OCI-LY3 (cell line): ENCODE measurements around the gene FGF4.

Source experiments
- EZH2phosphoT487 ChIP-seq: fragments of 200-600 bp; shearing (Covaris generic); IDR thresholded peaks from 2 replicates; pipeline ENCODE4 v1.6.1; 2018; ENCODE audit warnings: antibody characterized with exemption, mixed run types, low read depth
- TF ChIP-seq, protein P1 (sequence below): fragments of 200-600, 300-600 bp; sonication (generic); IDR thresholded peaks from 2 replicates; pipeline ENCODE4 v1.5.1; 2014; ENCODE audit warnings: antibody characterized with exemption, low read length, low read depth

DNA sequence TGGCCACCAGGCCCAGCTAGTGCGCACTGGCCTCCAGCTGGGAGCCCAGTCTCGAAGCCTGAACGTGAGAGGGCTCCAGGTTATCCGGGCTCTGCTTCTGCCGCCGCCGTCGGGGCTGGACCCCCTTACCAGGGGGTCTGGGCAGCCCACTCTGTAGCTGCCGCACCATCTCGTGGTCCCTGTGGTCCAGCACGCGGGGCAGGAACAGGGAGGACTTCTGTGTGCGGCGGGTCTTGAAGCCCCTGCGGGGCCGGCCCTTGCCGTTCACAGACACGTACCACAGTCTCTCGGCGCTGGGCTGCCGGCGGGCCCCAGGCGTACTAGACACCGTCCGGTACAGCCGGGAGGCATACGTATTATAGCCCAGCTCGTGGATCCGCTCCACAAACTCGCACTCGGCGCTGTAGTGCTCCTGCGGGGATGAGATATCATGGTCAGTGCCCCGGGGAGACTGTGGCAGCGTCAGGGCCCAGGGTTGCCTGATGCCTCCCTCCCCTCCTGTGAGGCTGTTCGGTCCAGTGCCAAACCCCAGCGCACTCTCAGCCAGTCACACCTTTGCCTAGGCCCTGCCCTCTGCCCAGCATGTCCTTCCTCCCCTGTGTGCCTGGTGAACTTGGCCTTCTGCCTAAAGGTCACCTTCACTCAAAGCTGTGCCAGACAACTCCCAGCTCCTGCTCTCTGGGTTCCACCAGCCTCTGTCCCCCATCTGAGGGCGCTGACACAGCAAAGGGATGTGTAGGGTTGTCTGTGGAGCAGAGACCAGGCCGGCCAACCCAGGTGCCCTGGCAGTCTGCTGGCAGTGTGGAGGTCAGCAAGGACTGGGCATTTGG, 35.4 kb upstream of the FGF4 start:
- TF ChIP-seq, protein P1, sequence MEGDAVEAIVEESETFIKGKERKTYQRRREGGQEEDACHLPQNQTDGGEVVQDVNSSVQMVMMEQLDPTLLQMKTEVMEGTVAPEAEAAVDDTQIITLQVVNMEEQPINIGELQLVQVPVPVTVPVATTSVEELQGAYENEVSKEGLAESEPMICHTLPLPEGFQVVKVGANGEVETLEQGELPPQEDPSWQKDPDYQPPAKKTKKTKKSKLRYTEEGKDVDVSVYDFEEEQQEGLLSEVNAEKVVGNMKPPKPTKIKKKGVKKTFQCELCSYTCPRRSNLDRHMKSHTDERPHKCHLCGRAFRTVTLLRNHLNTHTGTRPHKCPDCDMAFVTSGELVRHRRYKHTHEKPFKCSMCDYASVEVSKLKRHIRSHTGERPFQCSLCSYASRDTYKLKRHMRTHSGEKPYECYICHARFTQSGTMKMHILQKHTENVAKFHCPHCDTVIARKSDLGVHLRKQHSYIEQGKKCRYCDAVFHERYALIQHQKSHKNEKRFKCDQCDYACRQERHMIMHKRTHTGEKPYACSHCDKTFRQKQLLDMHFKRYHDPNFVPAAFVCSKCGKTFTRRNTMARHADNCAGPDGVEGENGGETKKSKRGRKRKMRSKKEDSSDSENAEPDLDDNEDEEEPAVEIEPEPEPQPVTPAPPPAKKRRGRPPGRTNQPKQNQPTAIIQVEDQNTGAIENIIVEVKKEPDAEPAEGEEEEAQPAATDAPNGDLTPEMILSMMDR: no peak
- TF ChIP-seq EZH2phosphoT487: no peak
